K562 (cell line): ENCODE results near the gene DSC1. TPM values are rescaled to one million over a fixed set of nuclear protein-coding genes. Genes with fewer than 3 reads are reported as not detected.

ENCODE experiments used
- polyA plus RNA-seq, 8 experiments: library from polyadenylated mRNA; depleted of rRNA in 4 of 8; stranded (reverse) in 5 of 8; unstranded in 3 of 8; fragments of >200 nt; fragmentation: Nextera tagmentation in 2 of 8; fragmentation: Illumina TruSeq in 1 of 8; extraction: Ambion mirVana in 2 of 8; extraction: Trizol in 1 of 8; gene quantifications; 2 replicates each; pipeline versions ENCODE4 v1.2.1 to v1.2.3, GENCODE V29; 2011 to 2014; ENCODE audit warnings: inconsistent platforms in 1 of 8, missing spikeins in 1 of 8
- total RNA-seq, 7 experiments: library from RNA; depleted of rRNA in 6 of 7; stranded (reverse); fragments of >200 nt in 6 of 7; fragmentation: Illumina TruSeq in 2 of 7; extraction: Trizol in 2 of 7; gene quantifications; 2 replicates each; pipeline versions ENCODE4 v1.2.1 to v1.2.3, GENCODE V29; 2011 to 2021; ENCODE audit warnings: low replicate concordance in 1 of 7

Gene DSC1
- total and polyA plus RNA-seq, 9 of the 15 experiments (the other 6 are each of a cell fraction or from before 2014, with no cell fraction given), result 0.04 to 0.07 (median 0.05) TPM; not detected in 4

Other genes starting within 250 kb of the DSC1 start
- gene DSC3, start 120.1 kb downstream of the DSC1 start, total RNA-seq (2014; rRNA removed), result 0.04 and 0.09 TPM in 2 replicates
- gene DSC3, start 120.1 kb downstream of the DSC1 start, total RNA-seq (2014; rRNA removed; fragmentation: Illumina TruSeq; extraction: Trizol), result 0.07 and 0.10 TPM in 2 replicates
- 0.04 and 0.07 TPM in 2 replicates for gene DSC3, start 120.1 kb downstream of the DSC1 start, total RNA-seq (2015; rRNA removed; fragmentation: Illumina TruSeq; extraction: Trizol)
- gene DSC3, start 120.1 kb downstream of the DSC1 start, total RNA-seq (2021), result 0.07 and 0.40 TPM in 2 replicates
- gene DSC3, start 120.1 kb downstream of the DSC1 start, polyA plus RNA-seq (2011; rRNA removed), result 0.01 TPM in 1 of 2 replicates, not detected in the other
- gene DSC3, start 120.1 kb downstream of the DSC1 start, polyA plus RNA-seq (2014; fragmentation: Illumina TruSeq; extraction: Trizol), result 0.06 and 0.24 TPM in 2 replicates
- under 1 TPM; 0.03 to 0.11 TPM for gene DSC3, start 120.1 kb downstream of the DSC1 start, polyA plus RNA-seq (2014; fragmentation: Nextera tagmentation; extraction: Ambion mirVana)
- 0.05 and 0.08 TPM in 2 replicates for gene DSC3, start 120.1 kb downstream of the DSC1 start, polyA plus RNA-seq (2014; rRNA removed)
- 4.4 and 5.4 TPM in 2 replicates for gene DSC2, start 60.4 kb downstream of the DSC1 start, total RNA-seq (2014; rRNA removed)
- 14.2 and 14.9 TPM in 2 replicates for gene DSC2, start 60.4 kb downstream of the DSC1 start, total RNA-seq (2014; rRNA removed; fragmentation: Illumina TruSeq; extraction: Trizol)
- gene DSC2, start 60.4 kb downstream of the DSC1 start, total RNA-seq (2015; rRNA removed; fragmentation: Illumina TruSeq; extraction: Trizol), result 14.7 and 15.3 TPM in 2 replicates
- gene DSC2, start 60.4 kb downstream of the DSC1 start, total RNA-seq (2021), result 11.6 and 11.8 TPM in 2 replicates
- 3.8 and 4.5 TPM in 2 replicates for gene DSC2, start 60.4 kb downstream of the DSC1 start, polyA plus RNA-seq (2011; rRNA removed)
- 8.3 and 9.5 TPM in 2 replicates for gene DSC2, start 60.4 kb downstream of the DSC1 start, polyA plus RNA-seq (2014; fragmentation: Illumina TruSeq; extraction: Trizol)
- 1 to 10 TPM; 5.0 to 6.4 TPM for gene DSC2, start 60.4 kb downstream of the DSC1 start, polyA plus RNA-seq (2014; fragmentation: Nextera tagmentation; extraction: Ambion mirVana)
- gene DSC2, start 60.4 kb downstream of the DSC1 start, polyA plus RNA-seq (2014; rRNA removed), result 3.8 and 4.7 TPM in 2 replicates
- gene DSG1, start 155.3 kb upstream of the DSC1 start, total RNA-seq (2014; rRNA removed), result 0.18 and 0.53 TPM in 2 replicates
- 0.06 and 0.15 TPM in 2 replicates for gene DSG1, start 155.3 kb upstream of the DSC1 start, total RNA-seq (2014; rRNA removed; fragmentation: Illumina TruSeq; extraction: Trizol)
- gene DSG1, start 155.3 kb upstream of the DSC1 start, total RNA-seq (2015; rRNA removed; fragmentation: Illumina TruSeq; extraction: Trizol), result 0.14 and 0.23 TPM in 2 replicates
- 0.09 and 0.13 TPM in 2 replicates for gene DSG1, start 155.3 kb upstream of the DSC1 start, total RNA-seq (2021)
- 0.11 and 0.26 TPM in 2 replicates for gene DSG1, start 155.3 kb upstream of the DSC1 start, polyA plus RNA-seq (2011; rRNA removed)
- 0.19 and 0.24 TPM in 2 replicates for gene DSG1, start 155.3 kb upstream of the DSC1 start, polyA plus RNA-seq (2014; fragmentation: Illumina TruSeq; extraction: Trizol)
- under 1 TPM in 1 of 2 experiments, not detected in 1; 0.03 TPM for gene DSG1, start 155.3 kb upstream of the DSC1 start, polyA plus RNA-seq (2014; fragmentation: Nextera tagmentation; extraction: Ambion mirVana)
- 0.07 and 0.16 TPM in 2 replicates for gene DSG1, start 155.3 kb upstream of the DSC1 start, polyA plus RNA-seq (2014; rRNA removed)
- gene DSG4, start 213.9 kb upstream of the DSC1 start, total RNA-seq (2014; rRNA removed), result not detected in 2 replicates
- gene DSG4, start 213.9 kb upstream of the DSC1 start, total RNA-seq (2014; rRNA removed; fragmentation: Illumina TruSeq; extraction: Trizol), result not detected in 2 replicates
- gene DSG4, start 213.9 kb upstream of the DSC1 start, total RNA-seq (2015; rRNA removed; fragmentation: Illumina TruSeq; extraction: Trizol), result not detected in 2 replicates
- not detected in 2 replicates for gene DSG4, start 213.9 kb upstream of the DSC1 start, total RNA-seq (2021)
- gene DSG4, start 213.9 kb upstream of the DSC1 start, polyA plus RNA-seq (2011; rRNA removed), result not detected in 2 replicates
- not detected in 2 replicates for gene DSG4, start 213.9 kb upstream of the DSC1 start, polyA plus RNA-seq (2014; fragmentation: Illumina TruSeq; extraction: Trizol)
- not detected for gene DSG4, start 213.9 kb upstream of the DSC1 start, polyA plus RNA-seq (2014; fragmentation: Nextera tagmentation; extraction: Ambion mirVana)
- not detected in 2 replicates for gene DSG4, start 213.9 kb upstream of the DSC1 start, polyA plus RNA-seq (2014; rRNA removed)